ENCODE data around the gene FRS2. TPM values are rescaled to one million over a fixed set of nuclear protein-coding genes. Genes with fewer than 3 reads are reported as not detected.

The FRS2 gene
- total RNA-seq, 1 experiment from 2014 or later = 33.7 TPM

DNA sequence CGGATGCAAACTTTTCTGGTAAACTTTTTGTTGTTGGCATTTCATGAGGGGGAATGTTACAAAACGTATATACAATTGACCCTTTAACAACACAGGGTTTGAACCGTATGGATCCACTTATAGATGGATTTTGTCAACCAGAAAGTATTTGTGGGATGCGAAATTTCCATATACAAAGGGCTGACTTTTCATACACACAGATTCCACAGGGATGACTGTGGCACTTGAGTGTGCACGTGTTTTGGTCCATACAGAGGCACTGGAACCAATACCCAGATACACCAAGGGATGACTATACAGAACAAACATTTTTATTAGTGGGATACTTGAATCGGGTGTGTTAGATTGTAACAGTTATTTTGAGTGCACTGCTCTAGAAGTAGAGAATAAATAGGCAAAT is 85.3 kb downstream of the FRS2 start:
- Mint-ChIP-seq H3K4me1 (no peaks in the 10 kb centered on the region), H3K9me3 (no peaks in the 10 kb centered on the region), H3K4me3 (no peak overlapping the region), H3K27ac (no peak overlapping the region), H3K36me3 (ENCODE audit: insufficient read depth in 1 of 3, low read depth in 3 of 3) (no peaks in the 10 kb centered on the region), H3K27me3 (ENCODE audit: low read depth) (no peaks in the 10 kb centered on the region)
- Histone ChIP-seq H2AFZ (ENCODE audit: low read length) (no peak overlapping the region), H3K56ac (ENCODE audit: insufficient read length, low read depth, low read length) (no peak overlapping the region), H2BK5ac (ENCODE audit: insufficient read length, low read length) (no peak overlapping the region), H2BK12ac (ENCODE audit: insufficient read length, low read depth, low read length) (no peak overlapping the region), H3K14ac (ENCODE audit: insufficient read depth, low read length) (no peak overlapping the region), H3K18ac (ENCODE audit: insufficient read length, low read depth, low read length) (no peak overlapping the region), H4K20me1 (ENCODE audit: control insufficient read depth, insufficient read depth, insufficient read length) (no peaks in the 10 kb centered on the region), H2BK20ac (ENCODE audit: low read depth, low read length, poor library complexity, severe bottlenecking) (no peak overlapping the region), H3K9me3 (ENCODE audit: control insufficient read depth, low read depth, low read length) (no peaks in the 10 kb centered on the region), H2BK120ac (ENCODE audit: low read depth, low read length, poor library complexity, severe bottlenecking) (no peak overlapping the region), H2BK15ac (ENCODE audit: low read depth, low read length) (no peak overlapping the region), H3K23ac (ENCODE audit: insufficient read length, low read depth, low read length) (no peak overlapping the region), H3K4me1 (ENCODE audit: insufficient read depth, low read length) (no peaks in the 10 kb centered on the region), H4K8ac (replicated peaks; ENCODE audit: insufficient read length, low read depth, low read length) (no peak overlapping the region), H3K4ac (ENCODE audit: low read depth, low read length) (no peak overlapping the region), H3K27ac (ENCODE audit: insufficient read length, low read depth, low read length) (no peak overlapping the region), H3K79me2 (ENCODE audit: insufficient read depth, low read length) (no peaks in the 10 kb centered on the region; the same call in 1 of the 2 replicates), H3K23me2 (ENCODE audit: insufficient read length, low read depth, low read length, poor library complexity, severe bottlenecking) (no peaks in the 10 kb centered on the region), H3K79me1 (ENCODE audit: insufficient read depth, low read depth, low read length, poor library complexity, severe bottlenecking) (peaks cover 2% of the 10 kb centered on the region), H3K4me2 (ENCODE audit: insufficient read depth, insufficient read length, low read length) (no peak overlapping the region), H4K5ac (ENCODE audit: insufficient read length, low read depth, low read length) (no peak overlapping the region), H3K9ac (ENCODE audit: extremely low read depth, insufficient read length, low read length) (no peak overlapping the region), H3K27me3 (ENCODE audit: insufficient read depth, low read length) (no peaks in the 10 kb centered on the region), H2AK5ac (ENCODE audit: insufficient read length, low read length) (no peak overlapping the region), H4K91ac (ENCODE audit: insufficient read length, low read depth, low read length) (no peak overlapping the region), H3T11ph (ENCODE audit: low read length) (no peak overlapping the region)
- DNase-seq = no peak
- TF ChIP-seq CTCF (conservative IDR thresholded peaks at IDR 0.05) = no peak
- no CpG with 5 or more reads among the region's 6 CpGs for WGBS (ENCODE audit: extremely low coverage, insufficient read length, low lambda C conversion rate)
